Measurements from ENCODE around the gene CNTN2.

Gene CNTN2

DNA sequence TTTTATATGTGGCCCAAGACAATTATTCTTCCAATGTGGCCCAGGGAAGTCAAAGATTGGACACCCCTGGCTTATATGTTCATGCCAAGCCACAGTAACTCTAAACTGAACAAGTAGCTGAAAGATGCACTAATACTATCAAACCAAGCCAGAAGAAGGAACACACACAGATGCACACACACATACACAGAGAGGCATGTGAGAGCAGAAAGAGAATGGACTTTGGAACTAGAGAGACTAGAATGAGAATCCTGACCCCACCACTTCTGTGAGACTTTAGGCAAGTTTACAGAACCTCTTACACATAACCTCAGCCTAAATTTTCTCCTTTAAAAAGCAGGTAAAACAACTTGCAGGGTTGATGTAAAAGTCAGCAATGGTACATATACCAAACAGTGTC lies 52.4 kb downstream of the CNTN2 start:
- no peaks in the 10 kb centered on the region for H3K9me3 ChIP-seq (ENCODE audit: control insufficient read depth in 1 of 2, low read length in 2 of 2)
- H3K36me3 ChIP-seq (ENCODE audit: control insufficient read depth in 1 of 2, insufficient read depth in 2 of 2, low read length in 2 of 2) = peaks cover 52 to 90% of the 10 kb centered on the region in 2 donors
- H3K4me1 ChIP-seq (ENCODE audit: control insufficient read depth in 1 of 2, insufficient read depth in 2 of 2, low read length in 2 of 2) = no peaks in the 10 kb centered on the region
- no peak overlapping the region for H3K27ac ChIP-seq (ENCODE audit: low read length)
- H3K4me3 ChIP-seq (ENCODE audit: low read depth in 1 of 2, low read length in 2 of 2) = no peak overlapping the region
- H3K27me3 ChIP-seq (ENCODE audit: low read depth, low read length) = no peaks in the 10 kb centered on the region

DNA sequence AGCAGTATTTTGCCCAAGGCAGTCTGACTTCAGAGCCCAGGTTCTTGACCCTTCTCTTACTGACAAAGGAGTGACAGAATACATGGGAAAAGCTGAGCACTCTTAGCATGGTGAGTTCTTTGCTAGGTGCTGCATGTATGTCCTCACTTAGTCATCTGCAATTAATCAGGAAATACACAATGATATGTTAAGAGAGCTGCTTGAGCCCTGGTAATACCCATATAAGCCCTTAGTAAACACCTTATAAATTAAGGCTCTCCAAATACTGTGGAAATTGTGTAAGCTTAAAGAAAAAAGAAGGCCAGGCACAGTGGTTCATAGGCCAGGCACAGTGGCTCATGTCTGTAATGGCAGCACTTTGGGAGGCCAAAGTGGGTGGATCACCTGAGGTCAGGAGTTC lies 55.2 kb downstream of the CNTN2 start:
- Histone ChIP-seq H3K36me3 (ENCODE audit: control insufficient read depth in 1 of 2, insufficient read depth in 2 of 2, low read length in 2 of 2) (peaks cover 63 to 93% of the 10 kb centered on the region in 2 donors), H3K4me3 (ENCODE audit: low read depth in 1 of 2, low read length in 2 of 2) (no peak overlapping the region)

DNA sequence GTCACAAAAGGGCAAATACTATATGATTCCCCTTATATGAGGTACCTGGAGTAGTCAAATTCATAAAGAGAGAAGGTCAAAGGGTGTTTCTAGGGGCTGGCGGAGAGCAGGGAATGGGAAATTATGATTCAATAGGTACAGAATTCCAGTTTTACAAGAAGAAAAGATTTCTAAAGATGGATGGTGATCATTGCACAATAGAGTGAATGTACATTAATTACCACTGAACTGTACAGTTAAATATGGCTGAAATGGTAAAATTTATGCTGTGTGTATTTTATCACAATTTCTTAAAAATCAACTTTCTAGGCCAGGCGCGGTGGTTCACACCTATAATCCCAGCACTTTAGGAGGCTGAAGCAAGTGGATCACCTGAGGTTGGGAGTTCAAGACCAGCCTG lies 59.4 kb downstream of the CNTN2 start:
- Histone ChIP-seq H3K27me3 (ENCODE audit: low read depth, low read length) (no peaks in the 10 kb centered on the region), H3K4me3 (ENCODE audit: low read depth in 1 of 2, low read length in 2 of 2) (no peak overlapping the region), H3K4me1 (ENCODE audit: control insufficient read depth in 1 of 2, insufficient read depth in 2 of 2, low read length in 2 of 2) (no peaks in the 10 kb centered on the region), H3K9me3 (ENCODE audit: control insufficient read depth in 1 of 2, low read length in 2 of 2) (no peaks in the 10 kb centered on the region), H3K27ac (ENCODE audit: low read length) (no peak overlapping the region), H3K36me3 (ENCODE audit: control insufficient read depth in 1 of 2, insufficient read depth in 2 of 2, low read length in 2 of 2) (peaks cover 59 to 81% of the 10 kb centered on the region in 2 donors)

More for the DNA sequence above, 55.2 kb downstream of the CNTN2 start:
- Histone ChIP-seq H3K9me3 (ENCODE audit: control insufficient read depth in 1 of 2, low read length in 2 of 2) (no peaks in the 10 kb centered on the region), H3K27ac (ENCODE audit: low read length) (no peak overlapping the region), H3K4me1 (ENCODE audit: control insufficient read depth in 1 of 2, insufficient read depth in 2 of 2, low read length in 2 of 2) (no peaks in the 10 kb centered on the region), H3K27me3 (ENCODE audit: low read depth, low read length) (no peaks in the 10 kb centered on the region)

GRCh38 chr1:205107327-205107726 lies 64.3 kb downstream of the CNTN2 start:
- no peak overlapping the region for H3K4me3 ChIP-seq (ENCODE audit: low read depth in 1 of 2, low read length in 2 of 2)
- no peak overlapping the region for H3K27ac ChIP-seq (ENCODE audit: low read length)
- H3K4me1 ChIP-seq (ENCODE audit: control insufficient read depth in 1 of 2, insufficient read depth in 2 of 2, low read length in 2 of 2) = no peaks in the 10 kb centered on the region
- no peaks in the 10 kb centered on the region for H3K27me3 ChIP-seq (ENCODE audit: low read depth, low read length)
- peaks cover 29 to 50% of the 10 kb centered on the region in 2 donors for H3K36me3 ChIP-seq (ENCODE audit: control insufficient read depth in 1 of 2, insufficient read depth in 2 of 2, low read length in 2 of 2)
- no peaks in the 10 kb centered on the region for H3K9me3 ChIP-seq (ENCODE audit: control insufficient read depth in 1 of 2, low read length in 2 of 2)

DNA sequence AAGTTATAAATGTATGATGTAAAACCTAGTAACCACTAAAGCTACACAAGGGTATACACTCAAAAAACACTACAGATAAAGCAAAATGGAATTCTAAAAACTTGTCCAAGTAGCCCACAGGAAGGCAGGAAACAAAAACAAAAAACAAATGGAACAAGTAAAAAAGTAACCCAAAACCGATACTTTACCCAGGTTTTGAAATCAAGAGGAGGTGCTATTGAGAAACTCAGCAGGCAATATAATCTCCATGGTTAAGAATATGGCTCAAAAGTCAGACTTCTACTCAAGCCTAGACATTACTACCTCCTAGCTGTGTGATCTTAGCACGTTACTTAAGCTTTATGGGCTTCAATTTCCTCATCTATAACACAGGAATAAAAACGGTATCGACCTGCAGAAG lies 65.5 kb downstream of the CNTN2 start:
- no peak overlapping the region for H3K27ac ChIP-seq (ENCODE audit: low read length)
- H3K4me1 ChIP-seq (ENCODE audit: control insufficient read depth in 1 of 2, insufficient read depth in 2 of 2, low read length in 2 of 2) = no peaks in the 10 kb centered on the region
- no peaks in the 10 kb centered on the region for H3K9me3 ChIP-seq (ENCODE audit: control insufficient read depth in 1 of 2, low read length in 2 of 2)
- peaks cover 33 to 39% of the 10 kb centered on the region in 2 donors for H3K36me3 ChIP-seq (ENCODE audit: control insufficient read depth in 1 of 2, insufficient read depth in 2 of 2, low read length in 2 of 2)
- H3K4me3 ChIP-seq (ENCODE audit: low read depth in 1 of 2, low read length in 2 of 2) = no peak overlapping the region
- H3K27me3 ChIP-seq (ENCODE audit: low read depth, low read length) = no peaks in the 10 kb centered on the region

DNA sequence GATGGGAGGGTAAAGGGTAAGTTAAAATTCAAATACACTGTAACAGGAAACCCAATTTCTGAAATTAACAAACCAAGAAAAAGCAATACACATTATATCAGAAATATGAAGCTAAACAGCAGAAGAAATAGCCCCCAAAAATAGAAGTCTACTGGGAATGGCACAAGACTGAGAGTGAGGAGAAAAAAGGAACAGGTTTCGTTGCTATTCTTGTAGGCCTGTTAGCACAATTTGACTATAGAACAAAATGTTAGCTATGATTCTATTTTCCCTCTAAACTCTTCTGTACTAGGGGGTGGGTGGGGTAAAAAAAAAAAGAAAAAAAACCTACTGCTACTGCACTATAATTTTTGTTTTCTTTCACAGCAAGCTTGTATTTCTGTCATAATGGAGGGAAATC lies 66.3 kb downstream of the CNTN2 start:
- Histone ChIP-seq H3K4me1 (ENCODE audit: control insufficient read depth in 1 of 2, insufficient read depth in 2 of 2, low read length in 2 of 2) (no peaks in the 10 kb centered on the region), H3K4me3 (ENCODE audit: low read depth in 1 of 2, low read length in 2 of 2) (no peak overlapping the region), H3K27ac (ENCODE audit: low read length) (no peak overlapping the region), H3K36me3 (ENCODE audit: control insufficient read depth in 1 of 2, insufficient read depth in 2 of 2, low read length in 2 of 2) (peaks cover 32 to 33% of the 10 kb centered on the region in 2 donors), H3K27me3 (ENCODE audit: low read depth, low read length) (no peaks in the 10 kb centered on the region), H3K9me3 (ENCODE audit: control insufficient read depth in 1 of 2, low read length in 2 of 2) (no peaks in the 10 kb centered on the region)

DNA sequence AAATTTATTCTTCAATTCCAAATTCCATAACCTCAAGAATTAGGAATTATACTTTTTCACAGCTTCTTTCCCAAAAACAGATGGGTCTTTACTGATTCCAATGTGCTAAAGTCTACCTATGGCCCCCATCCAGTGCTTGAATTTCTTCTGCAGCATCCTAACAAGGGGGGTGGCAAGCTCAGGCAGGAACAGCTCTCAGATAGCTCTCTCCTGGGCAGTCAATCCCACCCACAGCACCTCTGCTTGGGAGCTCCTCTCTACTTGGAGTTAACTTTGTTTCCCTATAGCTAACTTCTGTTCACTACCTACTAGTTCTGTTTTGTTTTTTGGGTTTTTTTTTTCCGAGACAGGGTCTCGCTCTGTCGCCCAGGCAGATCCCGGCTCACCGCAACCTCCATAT lies 66.7 kb downstream of the CNTN2 start:
- no peaks in the 10 kb centered on the region for H3K27me3 ChIP-seq (ENCODE audit: low read depth, low read length)
- H3K27ac ChIP-seq (ENCODE audit: low read length) = no peak overlapping the region
- H3K9me3 ChIP-seq (ENCODE audit: control insufficient read depth in 1 of 2, low read length in 2 of 2) = no peaks in the 10 kb centered on the region
- peaks cover 33 to 37% of the 10 kb centered on the region in 2 donors for H3K36me3 ChIP-seq (ENCODE audit: control insufficient read depth in 1 of 2, insufficient read depth in 2 of 2, low read length in 2 of 2)
- no peaks in the 10 kb centered on the region for H3K4me1 ChIP-seq (ENCODE audit: control insufficient read depth in 1 of 2, insufficient read depth in 2 of 2, low read length in 2 of 2)
- no peak overlapping the region for H3K4me3 ChIP-seq (ENCODE audit: low read depth in 1 of 2, low read length in 2 of 2)

DNA sequence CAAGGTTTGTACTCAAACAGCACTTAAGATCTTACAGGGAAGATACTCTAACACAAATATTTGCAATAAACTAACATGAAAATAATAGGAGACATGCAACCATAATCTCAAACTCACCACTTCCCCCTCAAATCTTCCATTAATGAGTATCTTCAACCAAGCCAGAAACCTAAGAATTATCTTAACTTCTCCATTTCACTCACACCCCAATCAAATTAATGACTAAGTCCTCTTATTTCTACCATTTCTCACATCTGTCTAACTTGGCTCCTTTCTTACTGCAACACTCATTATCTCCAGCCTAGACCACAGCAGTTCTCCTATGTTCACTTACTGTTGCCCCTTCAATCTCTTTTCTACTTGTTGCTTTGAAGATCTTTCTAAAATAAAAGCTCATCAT lies 68.3 kb downstream of the CNTN2 start:
- Histone ChIP-seq H3K27me3 (ENCODE audit: low read depth, low read length) (no peaks in the 10 kb centered on the region), H3K4me3 (ENCODE audit: low read depth in 1 of 2, low read length in 2 of 2) (no peak overlapping the region), H3K4me1 (ENCODE audit: control insufficient read depth in 1 of 2, insufficient read depth in 2 of 2, low read length in 2 of 2) (no peaks in the 10 kb centered on the region), H3K36me3 (ENCODE audit: control insufficient read depth in 1 of 2, insufficient read depth in 2 of 2, low read length in 2 of 2) (peaks cover 24 to 33% of the 10 kb centered on the region in 2 donors), H3K27ac (ENCODE audit: low read length) (no peak overlapping the region), H3K9me3 (ENCODE audit: control insufficient read depth in 1 of 2, low read length in 2 of 2) (no peaks in the 10 kb centered on the region)

DNA sequence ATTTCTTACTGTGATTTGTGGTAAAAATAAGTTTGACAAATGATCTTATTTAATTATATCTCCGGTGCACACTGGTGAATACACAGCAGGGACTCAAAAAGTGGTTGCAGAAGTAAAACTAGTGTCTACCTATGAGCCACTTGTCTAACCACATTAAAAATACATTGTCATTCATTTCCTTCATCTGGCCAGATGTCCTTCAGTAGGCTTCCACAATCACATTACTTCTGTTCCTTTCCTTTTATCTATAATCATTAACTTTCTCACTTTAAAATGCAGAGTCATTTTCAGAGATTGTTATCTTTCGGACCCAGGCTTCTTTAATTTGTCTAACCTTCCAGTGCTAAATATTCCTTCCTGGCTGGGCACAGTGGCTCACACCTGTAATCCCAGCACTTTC lies 75.7 kb downstream of the CNTN2 start:
- Histone ChIP-seq H3K36me3 (ENCODE audit: control insufficient read depth in 1 of 2, insufficient read depth in 2 of 2, low read length in 2 of 2) (peaks cover 12 to 18% of the 10 kb centered on the region in 2 donors), H3K27me3 (ENCODE audit: low read depth, low read length) (no peaks in the 10 kb centered on the region), H3K4me1 (ENCODE audit: control insufficient read depth in 1 of 2, insufficient read depth in 2 of 2, low read length in 2 of 2) (peaks cover 3 to 25% of the 10 kb centered on the region in 2 donors), H3K27ac (ENCODE audit: low read length) (no peak overlapping the region), H3K9me3 (ENCODE audit: control insufficient read depth in 1 of 2, low read length in 2 of 2) (no peaks in the 10 kb centered on the region), H3K4me3 (ENCODE audit: low read depth in 1 of 2, low read length in 2 of 2) (no peak overlapping the region)

DNA sequence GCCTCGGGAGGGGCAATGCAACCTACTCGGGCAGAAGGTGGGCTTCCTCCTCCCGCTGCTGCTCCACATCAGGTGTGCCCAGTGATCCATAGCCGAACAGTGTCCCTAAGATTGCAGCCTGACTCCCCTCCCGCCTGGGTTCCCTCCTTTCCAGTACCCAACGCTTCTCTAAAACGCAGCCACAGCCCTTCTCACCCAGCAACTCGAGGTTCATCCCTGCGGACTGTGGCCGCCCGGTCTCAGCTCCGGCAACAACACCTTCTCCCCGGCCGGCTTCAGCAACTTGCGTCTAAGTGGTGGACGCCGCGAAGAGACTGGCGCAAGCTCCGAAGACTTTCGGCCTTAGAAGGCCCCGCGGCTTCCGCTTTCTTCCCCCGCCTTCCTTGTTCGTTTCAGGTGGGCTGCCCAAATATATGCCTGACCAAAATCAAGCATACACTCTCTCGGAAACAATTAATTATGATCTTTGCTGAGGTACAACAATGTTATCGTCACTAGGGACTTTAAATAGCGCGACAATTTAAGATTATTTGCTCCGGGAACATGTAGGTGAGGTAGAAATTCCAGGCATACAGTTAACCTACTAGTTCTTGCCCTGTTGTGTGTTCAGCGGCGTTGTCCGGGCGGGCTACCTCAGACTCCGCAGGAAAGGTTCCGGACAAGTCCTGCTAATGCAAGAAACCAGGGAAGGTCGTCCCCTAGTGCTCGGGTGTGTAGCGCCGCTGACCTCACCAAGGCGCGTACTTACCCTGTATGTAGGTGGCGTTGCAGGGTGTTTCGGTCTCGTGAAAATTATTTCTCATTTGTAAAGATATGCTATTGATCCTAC lies 78.9 kb downstream of the CNTN2 start, which contains the start of gene RBBP5:
RBBP5 (minus strand) TSS at position 319 of the 829 bp plus-strand sequence; CDS start at position 214, 105 bp downstream.
- Histone ChIP-seq H3K36me3 (ENCODE audit: control insufficient read depth in 1 of 2, insufficient read depth in 2 of 2, low read length in 2 of 2) (peaks cover 0 to 10% of the 10 kb centered on the region in 2 donors), H3K4me3 (ENCODE audit: low read depth in 1 of 2, low read length in 2 of 2) (peak within 1 kb of the TSS; percentile 91 to 99), H3K27ac (ENCODE audit: low read length) (peak within 1 kb of the TSS; percentile 99), H3K27me3 (ENCODE audit: low read depth, low read length) (no peaks in the 10 kb centered on the region), H3K4me1 (ENCODE audit: control insufficient read depth in 1 of 2, insufficient read depth in 2 of 2, low read length in 2 of 2) (peaks cover 3 to 25% of the 10 kb centered on the region in 2 donors), H3K9me3 (ENCODE audit: control insufficient read depth in 1 of 2, low read length in 2 of 2) (no peaks in the 10 kb centered on the region)

- Histone ChIP-seq H3K4me1 (ENCODE audit: control insufficient read depth in 1 of 2, insufficient read depth in 2 of 2, low read length in 2 of 2) (peaks cover 3 to 25% of the 10 kb centered on the region in 2 donors), H3K27ac (ENCODE audit: low read length) (peak overlapping the region; percentile 99), H3K9me3 (ENCODE audit: control insufficient read depth in 1 of 2, low read length in 2 of 2) (no peaks in the 10 kb centered on the region), H3K27me3 (ENCODE audit: low read depth, low read length) (no peaks in the 10 kb centered on the region), H3K36me3 (ENCODE audit: control insufficient read depth in 1 of 2, insufficient read depth in 2 of 2, low read length in 2 of 2) (peaks cover 0 to 10% of the 10 kb centered on the region in 2 donors), H3K4me3 (ENCODE audit: low read depth in 1 of 2, low read length in 2 of 2) (peak overlapping the region; percentile 91 to 99)
Observed at GRCh38 chr1:205122489-205122882, 79.5 kb downstream of the CNTN2 start.
